Mesendoderm (in vitro differentiated cells): Measurements from ENCODE around the gene CERS6.

Experiments
- DNase-seq: peaks from one replicate; pipeline ENCODE4 v3.0.0; 2013
- H2AK5ac ChIP-seq: 2 replicates; pipeline ENCODE4 v1.6.1; 2013; ENCODE audit warnings: low read length, inconsistent platforms
- H2BK120ac ChIP-seq: 2 replicates; pipeline ENCODE4 v1.6.1; 2013; ENCODE audit warnings: low read depth, mild to moderate bottlenecking, low read length, moderate library complexity, mixed read lengths
- H2BK15ac ChIP-seq: replicated peaks from 2 replicates; pipeline ENCODE4 v1.6.1; 2013; ENCODE audit warnings: low read depth, mild to moderate bottlenecking, moderate library complexity
- H2BK5ac ChIP-seq: 2 replicates; pipeline ENCODE4 v1.6.1; 2013; ENCODE audit warnings: low read length, inconsistent platforms
- H3K18ac ChIP-seq: 2 replicates; pipeline ENCODE4 v1.6.1; 2013; ENCODE audit warnings: mild to moderate bottlenecking, low read length, mixed read lengths
- H3K23ac ChIP-seq: one replicate; pipeline ENCODE4 v1.6.1; 2013; ENCODE audit warnings: low read length
- H3K27ac ChIP-seq: 2 replicates; pipeline ENCODE4 v1.5.1; 2013; ENCODE audit warnings: low read depth, mild to moderate bottlenecking, inconsistent platforms, low read length, moderate library complexity
- H3K27me3 ChIP-seq: 2 replicates; pipeline ENCODE4 v1.6.1; 2013; ENCODE audit warnings: low read length, control low read depth, mild to moderate bottlenecking, inconsistent platforms; ENCODE audit not compliant: insufficient read depth, poor library complexity
- H3K36me3 ChIP-seq: 2 replicates; pipeline ENCODE4 v1.6.1; 2013; ENCODE audit warnings: low read length, inconsistent platforms; ENCODE audit not compliant: control insufficient read depth, insufficient read depth
- H3K4ac ChIP-seq: one replicate; pipeline ENCODE4 v1.6.1; 2013; ENCODE audit warnings: low read depth, mild to moderate bottlenecking, low read length, moderate library complexity
- H3K4me1 ChIP-seq: 2 replicates; pipeline ENCODE4 v1.6.1; 2013; ENCODE audit warnings: low read depth, low read length, inconsistent platforms; ENCODE audit not compliant: control insufficient read depth
- H3K4me2 ChIP-seq: 2 replicates; pipeline ENCODE4 v1.6.1; 2013; ENCODE audit warnings: low read length
- H3K4me3 ChIP-seq: 2 replicates; pipeline ENCODE4 v1.5.1; 2013; ENCODE audit warnings: mild to moderate bottlenecking, low read length
- H3K56ac ChIP-seq: one replicate; pipeline ENCODE4 v1.6.1; 2013; ENCODE audit warnings: low read length
- H3K79me1 ChIP-seq: 2 replicates; pipeline ENCODE4 v1.6.1; 2013; ENCODE audit warnings: low read length, inconsistent platforms
- H3K79me2 ChIP-seq: 2 replicates; pipeline ENCODE4 v1.6.1; 2013; ENCODE audit warnings: mild to moderate bottlenecking, low read length; ENCODE audit not compliant: control insufficient read depth, insufficient read depth
- H3K9ac ChIP-seq: 2 replicates; pipeline ENCODE4 v1.6.1; 2013; ENCODE audit warnings: low read length, inconsistent platforms
- H4K5ac ChIP-seq: one replicate; pipeline ENCODE4 v1.6.1; 2013; ENCODE audit warnings: low read length
- H4K8ac ChIP-seq: one replicate; pipeline ENCODE4 v1.6.1; 2013; ENCODE audit warnings: low read depth, mild to moderate bottlenecking, control low read depth, low read length, moderate library complexity
- WGBS: extraction: QIAGEN DNeasy Blood & Tissue Kit; methylation state at CpG from one replicate; pipeline ENCODE4 v1.1.7; 2013; ENCODE audit warnings: low lambda C conversion rate, missing lambda C conversion rate; ENCODE audit not compliant: insufficient coverage; ENCODE audit errors: extremely low coverage; 5-methylcytosine and 5-hydroxymethylcytosine counted together

The CERS6 gene

GRCh38 chr2:168529900-168530561 is 74.0 kb downstream of the CERS6 start:
- peaks cover 8% of the 10 kb centered on the region for H3K4me1 ChIP-seq
- H3K4ac ChIP-seq: no peak overlapping the region
- peaks cover 15% of the 10 kb centered on the region for H3K79me1 ChIP-seq
- no peak overlapping the region for H2BK15ac ChIP-seq
- H4K5ac ChIP-seq: no peak overlapping the region
- H2BK120ac ChIP-seq: no peak overlapping the region
- H3K27ac ChIP-seq: no peak overlapping the region
- H3K56ac ChIP-seq: peak overlapping the region; percentile 40
- H3K36me3 ChIP-seq: no peaks in the 10 kb centered on the region
- no peak overlapping the region for H3K4me2 ChIP-seq
- no CpG with 5 or more reads among the region's 8 CpGs for WGBS
- peak overlapping the region; percentile 22 for H3K18ac ChIP-seq
- no peak overlapping the region for H3K23ac ChIP-seq
- no peak overlapping the region for H3K9ac ChIP-seq
- H2BK5ac ChIP-seq: no peak overlapping the region
- peak; percentile 31 for DNase-seq
- H4K8ac ChIP-seq: no peak overlapping the region
- H3K27me3 ChIP-seq: no peaks in the 10 kb centered on the region
- peaks cover 22% of the 10 kb centered on the region for H3K79me2 ChIP-seq
- no peak overlapping the region for H3K4me3 ChIP-seq
- H2AK5ac ChIP-seq: no peak overlapping the region

- Histone ChIP-seq H3K4me2 (no peak overlapping the region), H3K9ac (no peak overlapping the region), H3K79me1 (peaks cover 18% of the 10 kb centered on the region), H3K36me3 (no peaks in the 10 kb centered on the region), H3K18ac (no peak overlapping the region), H4K8ac (no peak overlapping the region), H3K4ac (no peak overlapping the region), H3K27ac (no peak overlapping the region), H2AK5ac (no peak overlapping the region), H3K23ac (no peak overlapping the region), H3K4me1 (peaks cover 7% of the 10 kb centered on the region), H2BK5ac (no peak overlapping the region), H3K79me2 (peaks cover 24% of the 10 kb centered on the region), H3K56ac (no peak overlapping the region), H2BK15ac (no peak overlapping the region), H3K4me3 (no peak overlapping the region), H2BK120ac (no peak overlapping the region), H4K5ac (no peak overlapping the region), H3K27me3 (no peaks in the 10 kb centered on the region)
- WGBS: no CpG with 5 or more reads among the region's 4 CpGs
- no peak for DNase-seq
Measured at GRCh38 chr2:168530982-168531622, 75.0 kb downstream of the CERS6 start.

- Histone ChIP-seq H3K4me1 (peaks cover 6% of the 10 kb centered on the region), H2BK5ac (no peak overlapping the region), H4K5ac (no peak overlapping the region), H4K8ac (no peak overlapping the region), H3K27me3 (no peaks in the 10 kb centered on the region), H3K56ac (peak overlapping the region; percentile 42), H3K18ac (no peak overlapping the region), H3K36me3 (no peaks in the 10 kb centered on the region), H3K23ac (no peak overlapping the region), H3K4ac (no peak overlapping the region), H2AK5ac (no peak overlapping the region), H3K4me3 (no peak overlapping the region), H3K79me1 (peaks cover 17% of the 10 kb centered on the region), H3K79me2 (peaks cover 16% of the 10 kb centered on the region), H2BK15ac (no peak overlapping the region), H2BK120ac (no peak overlapping the region), H3K27ac (no peak overlapping the region), H3K9ac (no peak overlapping the region), H3K4me2 (no peak overlapping the region)
- DNase-seq: peak; percentile 56
- no CpG with 5 or more reads among the region's 7 CpGs for WGBS
Measured at GRCh38 chr2:168534926-168535325, 78.9 kb downstream of the CERS6 start.

- no peak overlapping the region for H2BK5ac ChIP-seq
- H3K9ac ChIP-seq: no peak overlapping the region
- H3K27me3 ChIP-seq: no peaks in the 10 kb centered on the region
- WGBS: no CpG with 5 or more reads among the region's 2 CpGs
- no peak overlapping the region for H3K23ac ChIP-seq
- no peaks in the 10 kb centered on the region for H3K36me3 ChIP-seq
- H3K4me1 ChIP-seq: peaks cover 4% of the 10 kb centered on the region
- H2AK5ac ChIP-seq: no peak overlapping the region
- no peak overlapping the region for H3K4ac ChIP-seq
- H4K5ac ChIP-seq: no peak overlapping the region
- DNase-seq: peak; percentile 40
- no peak overlapping the region for H3K4me3 ChIP-seq
- peaks cover 19% of the 10 kb centered on the region for H3K79me2 ChIP-seq
- no peak overlapping the region for H3K18ac ChIP-seq
- H3K4me2 ChIP-seq: no peak overlapping the region
- no peak overlapping the region for H3K56ac ChIP-seq
- no peak overlapping the region for H2BK15ac ChIP-seq
- H4K8ac ChIP-seq: no peak overlapping the region
- H3K79me1 ChIP-seq: peaks cover 16% of the 10 kb centered on the region
- H2BK120ac ChIP-seq: no peak overlapping the region
- H3K27ac ChIP-seq: no peak overlapping the region
Measured at GRCh38 chr2:168536925-168537466, 80.9 kb downstream of the CERS6 start.

GRCh38 chr2:168538133-168538532 is 82.1 kb downstream of the CERS6 start:
- H3K27ac ChIP-seq: peak overlapping the region; percentile 0
- H3K56ac ChIP-seq: peak overlapping the region; percentile 20

More at GRCh38 chr2:168538133-168538532, 82.1 kb downstream of the CERS6 start:
- Histone ChIP-seq H3K27me3 (no peaks in the 10 kb centered on the region), H3K36me3 (no peaks in the 10 kb centered on the region), H3K4me3 (no peak overlapping the region), H2BK15ac (no peak overlapping the region), H3K4me1 (peaks cover 4% of the 10 kb centered on the region), H3K4me2 (no peak overlapping the region), H2BK5ac (no peak overlapping the region), H3K4ac (no peak overlapping the region), H3K79me2 (peaks cover 19% of the 10 kb centered on the region), H4K5ac (no peak overlapping the region), H4K8ac (no peak overlapping the region), H3K9ac (no peak overlapping the region), H3K79me1 (peaks cover 16% of the 10 kb centered on the region), H3K18ac (peak overlapping the region; percentile 62), H2AK5ac (peak overlapping the region; percentile 54), H2BK120ac (no peak overlapping the region), H3K23ac (no peak overlapping the region)
- WGBS: no CpG with 5 or more reads among the region's 1 CpG
- DNase-seq: no peak
